GM12891 (cell line): ENCODE data around the gene CD163.

Source experiments
- POLR2A ChIP-seq: IDR thresholded peaks from 2 replicates; pipeline ENCODE4 v1.6.1; 2011; ENCODE audit warnings: low read depth, low read length, control low read depth
- POLR2AphosphoS5 ChIP-seq: IDR thresholded peaks from 2 replicates; pipeline ENCODE4 v1.6.1; 2011; ENCODE audit warnings: low read depth, low read length, control low read depth

GRCh38 chr12:7514416-7514815, 10.8 kb upstream of the CD163 start:
- TF ChIP-seq POLR2AphosphoS5 (no peak), POLR2A (no peak)
